GM12878 (cell line): ENCODE data around the gene KAT2A.

ENCODE experiments used
- CEBPB ChIP-seq, 2 experiments: fragments of 150-350 bp in 1 of 2; IDR thresholded peaks; 2 replicates each; pipeline ENCODE4 v1.6.1; 2012 to 2014; ENCODE audit warnings: low read depth in 2 of 2, low read length in 2 of 2, borderline replicate concordance in 1 of 2, inconsistent platforms in 1 of 2
- EZH2 ChIP-seq: IDR thresholded peaks from 2 replicates; pipeline ENCODE4 v1.6.1; 2012; ENCODE audit warnings: low read depth, mild to moderate bottlenecking, control low read depth, inconsistent platforms, low read length, borderline replicate concordance; ENCODE audit not compliant: control insufficient read depth
- POLR2A ChIP-seq: IDR thresholded peaks from 2 replicates; pipeline ENCODE4 v1.6.1; 2011; ENCODE audit warnings: low read depth, mild to moderate bottlenecking, low read length
- POLR2AphosphoS5 ChIP-seq: IDR thresholded peaks from 2 replicates; pipeline ENCODE4 v1.6.1; 2011; ENCODE audit warnings: mild to moderate bottlenecking, low read length, inconsistent platforms
- TCF7 ChIP-seq: IDR thresholded peaks from 2 replicates; pipeline ENCODE4 v1.6.1; 2014; ENCODE audit warnings: antibody characterized with exemption, borderline replicate concordance

DNA sequence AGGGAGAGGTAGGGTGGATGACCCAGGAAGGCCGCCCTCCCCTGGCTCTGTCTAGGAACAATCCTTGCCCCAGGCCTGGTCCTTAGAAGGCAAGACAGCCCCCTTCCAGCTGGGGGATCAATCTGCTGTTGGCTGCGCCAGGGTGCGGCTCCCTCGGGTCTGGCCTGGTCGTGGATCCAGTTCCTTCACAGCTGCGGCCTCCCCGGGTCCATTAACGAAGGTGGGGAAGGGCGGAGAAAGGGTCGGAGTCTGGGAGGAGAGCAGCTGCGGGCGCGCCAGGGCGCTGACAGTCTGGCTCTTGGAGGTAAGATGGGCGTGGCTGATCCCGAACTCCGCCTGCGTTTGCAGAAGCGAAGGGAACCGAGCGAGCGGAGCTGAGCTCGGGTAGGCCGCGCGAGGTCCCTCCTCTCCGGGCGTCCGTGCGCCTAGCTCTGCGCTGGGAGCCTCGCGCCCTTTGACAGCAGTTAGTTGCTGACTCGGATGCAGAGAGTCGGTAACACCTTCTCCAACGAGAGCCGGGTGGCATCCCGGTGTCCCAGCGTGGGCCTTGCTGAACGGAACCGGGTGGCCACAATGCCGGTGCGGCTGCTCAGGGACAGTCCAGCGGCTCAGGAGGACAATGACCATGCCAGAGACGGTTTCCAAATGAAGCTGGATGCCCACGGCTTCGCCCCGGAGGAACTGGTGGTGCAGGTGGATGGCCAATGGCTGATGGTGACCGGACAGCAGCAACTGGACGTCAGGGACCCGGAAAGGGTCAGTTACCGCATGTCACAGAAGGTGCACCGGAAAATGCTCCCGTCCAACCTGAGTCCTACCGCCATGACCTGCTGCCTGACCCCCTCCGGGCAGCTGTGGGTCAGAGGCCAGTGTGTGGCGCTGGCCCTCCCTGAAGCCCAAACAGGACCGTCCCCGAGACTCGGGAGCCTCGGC is 1.5 kb upstream of the KAT2A start, which contains the start of gene HSPB9:
- TF ChIP-seq POLR2A (peak; percentile 29; the same call in 1 of the 2 replicates), EZH2 (no peak), CEBPB (IDR thresholded peaks at IDR 0.05; ENCODE audit: borderline replicate concordance in 1 of 2, low read depth in 2 of 2, low read length in 2 of 2) (no peak), POLR2AphosphoS5 (no peak; the same call in 1 of the 2 replicates), TCF7 (no peak)
